Esophagus muscularis mucosa (tissue), 4 donors: Measurements from ENCODE around the gene HSPA14.

ENCODE experiments used
- CTCF ChIP-seq, 3 experiments: fragments of 200-600 bp in 2 of 3; fragments of 450-650 bp in 1 of 3; sonication (generic) in 2 of 3; IDR thresholded peaks; one replicate each; pipeline ENCODE4 v1.5.1; 2017 to 2019; ENCODE audit warnings: antibody characterized with exemption in 3 of 3, mild to moderate bottlenecking in 2 of 3, moderate library complexity in 1 of 3
- EP300 ChIP-seq: sonication (generic); formaldehyde crosslinking; IDR thresholded peaks from one replicate; pipeline ENCODE4 v1.6.1; 2017; ENCODE audit warnings: antibody characterized with exemption
- POLR2A ChIP-seq: fragments of 450-650 bp; IDR thresholded peaks from one replicate; pipeline ENCODE4 v1.6.1; 2017; ENCODE audit warnings: antibody characterized with exemption, moderate library complexity, mild to moderate bottlenecking, low read depth
- POLR2AphosphoS5 ChIP-seq, 2 donors: sonication (generic); formaldehyde crosslinking; IDR thresholded peaks; one replicate each; pipeline ENCODE4 v1.6.1; 2017; ENCODE audit warnings: antibody characterized with exemption in 2 of 2

GRCh38 chr10:14911801-14912200 is 73.7 kb downstream of the HSPA14 start:
- no peak for TF ChIP-seq CTCF (IDR thresholded peaks at IDR 0.05)
- no peak for TF ChIP-seq EP300
- no peak for TF ChIP-seq POLR2AphosphoS5 (IDR thresholded peaks at IDR 0.05)
- TF ChIP-seq POLR2A, result no peak
